GM12874 (cell line): ENCODE measurements around the gene AIMP1.
A peak's percentile ranks its signal among the peaks of the same experiment; 100 is the strongest.

ENCODE experiments used
- CTCF ChIP-seq: IDR thresholded peaks from 2 replicates; pipeline ENCODE4 v1.5.1; 2011; ENCODE audit warnings: low read depth, mild to moderate bottlenecking, control low read depth, low read length, moderate library complexity; ENCODE audit not compliant: insufficient read depth

Gene AIMP1

GRCh38 chr4:106323119-106323518, 6.8 kb downstream of the AIMP1 start:
- TF ChIP-seq CTCF = no peak

- no peak for TF ChIP-seq CTCF
Observed at GRCh38 chr4:106325800-106326199, 9.4 kb downstream of the AIMP1 start.

GRCh38 chr4:106329041-106329618, 12.8 kb downstream of the AIMP1 start:
- TF ChIP-seq CTCF = peak; percentile 47; the same call in 1 of the 2 replicates

- TF ChIP-seq CTCF = no peak
Observed at GRCh38 chr4:106333186-106333585, 16.8 kb downstream of the AIMP1 start.

GRCh38 chr4:106334741-106335470, 18.6 kb downstream of the AIMP1 start:
- TF ChIP-seq CTCF = no peak

- TF ChIP-seq CTCF = no peak
Observed at GRCh38 chr4:106336618-106337017, 20.3 kb downstream of the AIMP1 start.

- no peak for TF ChIP-seq CTCF
Observed at GRCh38 chr4:106337916-106338315, 21.6 kb downstream of the AIMP1 start.
